HG02938 (cell line): ENCODE data around the gene MBOAT1.

ENCODE experiments used
- ATAC-seq: cut with Tn5 transposase; IDR thresholded peaks from one replicate; pipeline ENCODE4 v1.9.1; 2021; ENCODE audit warnings: mild to moderate bottlenecking, moderate library complexity; ENCODE audit not compliant: unreplicated experiment

The MBOAT1 gene

DNA sequence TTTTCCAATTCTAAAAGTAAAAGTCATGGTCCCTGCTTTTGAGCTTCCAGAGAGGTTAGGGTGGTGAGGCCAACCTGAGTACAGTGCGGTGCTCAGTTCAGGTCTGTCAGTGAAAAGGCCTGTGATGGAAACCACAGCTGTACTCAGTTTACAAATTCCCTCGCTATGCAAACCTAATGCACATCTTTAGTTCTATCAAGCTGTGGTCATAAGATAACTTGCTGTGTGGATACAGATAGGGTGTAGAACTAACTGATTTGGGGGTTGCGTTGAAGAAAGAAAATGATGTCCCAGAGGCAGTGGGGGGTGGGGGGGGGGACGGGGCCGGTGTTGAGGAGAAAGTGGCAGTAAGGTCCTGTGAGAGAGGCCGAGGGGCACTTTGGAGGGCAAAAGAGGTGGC, 22.8 kb upstream of the MBOAT1 start:
- ATAC-seq, result no peak

DNA sequence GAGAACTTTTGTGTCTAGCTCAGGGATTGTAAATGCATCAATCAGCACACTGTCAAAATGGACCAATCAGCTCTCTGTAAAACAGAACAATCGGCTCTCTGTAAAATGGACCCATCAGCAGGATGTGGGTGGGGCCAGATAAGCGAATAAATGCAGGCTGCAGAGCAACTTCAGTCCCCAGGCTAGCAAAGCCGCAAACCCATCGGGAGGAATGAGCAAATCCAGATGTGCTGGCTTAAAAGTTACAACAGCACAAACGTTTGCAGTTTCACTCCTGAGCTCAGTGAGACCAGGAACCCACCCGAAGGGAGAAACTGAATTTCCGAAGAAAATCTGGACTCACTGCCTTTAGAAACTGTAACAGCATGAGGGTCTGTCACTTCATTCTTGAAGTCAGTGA, 21.9 kb upstream of the MBOAT1 start:
- no peak for ATAC-seq

- no peak for ATAC-seq
Measured at GRCh38 chr6:20233007-20233730, 20.9 kb upstream of the MBOAT1 start.

- no peak for ATAC-seq
Measured at GRCh38 chr6:20232188-20232587, 19.9 kb upstream of the MBOAT1 start.

DNA sequence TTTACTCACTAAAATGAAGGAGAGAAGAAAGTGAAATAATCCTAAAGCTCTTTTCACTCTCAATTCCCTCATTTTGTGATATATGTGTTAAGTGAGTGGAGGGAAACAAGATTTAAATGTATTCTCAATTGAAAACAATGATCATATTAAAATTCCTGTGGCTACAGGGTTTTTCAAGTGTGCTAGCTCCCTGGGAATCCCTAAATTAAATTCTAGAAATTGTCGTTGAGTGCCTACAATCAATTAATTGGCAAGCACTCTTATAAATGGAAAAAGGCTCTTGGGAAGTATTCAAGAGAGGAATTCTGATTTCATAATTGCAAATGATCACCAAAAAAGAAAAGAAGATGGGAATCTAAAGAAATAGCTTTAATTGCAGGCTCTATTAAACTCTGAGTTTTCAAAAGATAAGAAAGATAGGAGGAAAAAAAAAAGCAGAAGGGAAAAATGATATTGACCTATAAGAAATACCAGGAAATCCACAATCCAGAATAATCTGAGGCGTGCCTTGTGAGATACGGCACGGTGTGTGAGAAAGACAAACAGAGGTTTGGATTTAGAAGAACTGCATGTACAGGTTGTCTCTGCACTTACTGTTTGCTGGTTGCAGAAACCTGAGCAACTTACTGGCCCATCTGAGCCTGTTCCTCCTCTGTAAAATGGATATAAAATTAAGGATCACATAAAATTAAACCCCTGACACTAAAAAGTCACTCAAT, 18.3 kb upstream of the MBOAT1 start:
- no peak for ATAC-seq

GRCh38 chr6:20229881-20230280, 17.6 kb upstream of the MBOAT1 start:
- ATAC-seq, result no peak

GRCh38 chr6:20227350-20227749, 15.1 kb upstream of the MBOAT1 start:
- ATAC-seq, result no peak

DNA sequence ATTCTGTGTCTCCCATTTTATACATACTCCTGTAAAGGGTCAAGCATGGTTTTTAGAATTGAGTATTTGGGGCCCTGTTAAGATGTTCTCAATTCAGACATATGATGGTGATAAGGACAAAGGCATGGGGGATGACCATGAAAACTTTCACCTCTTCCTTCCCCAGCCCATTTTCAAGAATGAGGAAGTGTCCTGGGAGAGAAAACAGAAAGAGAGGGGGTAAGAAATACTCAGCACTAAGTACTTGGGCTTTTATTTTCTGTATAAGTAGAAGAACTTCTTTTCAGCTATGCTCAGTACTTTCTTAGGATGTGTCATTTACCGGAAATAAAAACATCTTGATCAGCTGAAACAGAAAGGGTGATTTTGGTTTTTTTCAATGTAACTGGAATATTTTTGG, 10.9 kb upstream of the MBOAT1 start:
- no peak for ATAC-seq

- no peak for ATAC-seq
Measured at GRCh38 chr6:20221421-20221820, 9.2 kb upstream of the MBOAT1 start.

GRCh38 chr6:20220359-20220758, 8.1 kb upstream of the MBOAT1 start:
- ATAC-seq, result no peak

DNA sequence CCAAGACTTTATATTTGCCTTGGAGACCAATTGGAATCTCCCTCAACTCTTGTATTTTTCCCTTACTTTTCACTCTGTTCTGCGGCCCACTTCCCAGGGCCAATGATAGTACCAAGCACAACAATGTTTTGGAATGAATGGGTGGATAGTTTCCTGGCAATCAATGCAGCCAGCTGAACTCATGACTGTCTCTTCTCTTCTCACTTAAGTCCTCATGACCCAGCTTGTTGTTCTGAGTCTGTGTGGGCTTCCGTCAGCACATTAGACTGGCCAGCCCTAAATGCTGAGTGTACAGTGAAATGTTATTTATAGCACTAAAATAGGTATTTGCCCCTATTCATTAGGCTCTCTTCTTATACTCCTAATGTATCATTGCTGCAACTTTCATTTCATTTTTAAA, 5.6 kb upstream of the MBOAT1 start:
- no peak for ATAC-seq

- no peak for ATAC-seq
Measured at GRCh38 chr6:20217324-20217855, 5.1 kb upstream of the MBOAT1 start.

- ATAC-seq, result no peak
Measured at GRCh38 chr6:20215310-20215709, 3.0 kb upstream of the MBOAT1 start.

GRCh38 chr6:20213271-20213798, 1.1 kb upstream of the MBOAT1 start:
- no peak for ATAC-seq

- peak; percentile 31 for ATAC-seq
Measured at GRCh38 chr6:20211941-20212391, 303 bp downstream of the MBOAT1 start.

GRCh38 chr6:20211037-20211940, 980 bp downstream of the MBOAT1 start:
- no peak for ATAC-seq

- no peak for ATAC-seq
Measured at GRCh38 chr6:20210158-20210557, 2.1 kb downstream of the MBOAT1 start.

DNA sequence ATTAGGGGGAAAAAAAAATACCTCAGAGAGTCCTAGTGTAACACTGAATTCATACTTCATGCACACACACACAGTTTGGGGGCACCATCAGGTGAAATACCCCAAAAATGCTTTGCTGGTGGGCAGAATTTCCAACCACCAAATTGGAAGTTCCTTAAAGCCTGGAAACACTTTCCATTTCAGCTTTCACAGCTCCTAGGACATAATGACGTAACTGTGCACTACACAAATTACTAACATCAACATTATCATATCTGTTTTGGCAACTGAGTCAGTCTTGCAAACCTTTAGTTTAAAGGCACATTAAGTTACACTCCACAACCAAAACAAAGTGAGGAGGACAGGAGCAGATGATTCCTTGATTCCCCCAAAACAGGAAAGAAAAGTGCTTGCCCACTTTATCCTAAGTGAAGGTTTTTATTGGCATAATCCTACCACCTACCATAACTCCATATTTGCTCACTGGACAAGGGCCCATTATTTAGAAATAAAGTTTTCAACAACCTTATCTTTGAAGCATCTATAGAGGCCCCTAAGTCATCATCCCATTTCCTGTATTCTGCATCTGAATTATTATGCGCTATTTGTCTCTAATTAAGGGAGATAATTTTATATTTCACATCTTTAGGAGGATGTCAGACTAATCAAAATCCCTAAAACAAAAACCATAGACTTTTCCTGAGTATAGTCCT, 3.4 kb downstream of the MBOAT1 start:
- no peak for ATAC-seq

GRCh38 chr6:20207088-20207418, 5.2 kb downstream of the MBOAT1 start:
- no peak for ATAC-seq

DNA sequence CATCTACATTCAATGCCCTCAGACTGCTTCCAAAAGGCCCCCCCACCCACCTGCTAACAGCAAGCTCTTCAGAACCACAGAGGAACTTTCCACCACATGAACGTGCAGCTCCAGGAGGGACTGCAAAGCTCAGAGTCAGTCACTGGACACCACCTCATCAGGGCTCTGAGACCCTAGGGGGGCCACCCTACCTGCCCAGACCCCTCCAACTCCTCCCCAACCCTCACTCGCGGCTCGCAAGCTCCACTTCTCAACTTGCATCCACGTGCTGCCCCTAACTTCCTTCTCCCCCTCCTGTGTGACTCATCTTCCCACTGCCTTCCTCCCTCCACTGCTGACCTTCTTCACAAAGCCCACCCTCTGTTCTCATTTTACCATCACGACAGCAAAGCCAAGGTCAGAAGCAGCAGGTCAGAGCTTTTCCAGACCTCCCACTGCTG, 6.5 kb downstream of the MBOAT1 start:
- no peak for ATAC-seq
